ENCODE data around the gene AUTS2. TPM values are rescaled to one million over a fixed set of nuclear protein-coding genes. Genes with fewer than 3 reads are reported as not detected.

AUTS2 gene
- total RNA-seq, 2 experiments from 2014 or later = 4.0 to 4.7 TPM

- Mint-ChIP-seq H3K36me3 (no peaks in the 10 kb centered on the region), H3K4me1 (ENCODE audit: low read depth) (peaks cover 4% of the 10 kb centered on the region), H3K9me3 (peaks cover 5% of the 10 kb centered on the region), H3K27ac (no peak overlapping the region), H3K4me3 (no peak overlapping the region), H3K27me3 (no peaks in the 10 kb centered on the region)
- intact Hi-C loops (cut with micrococcal nuclease) = no loop called here
- POLR2A ChIA-PET = no interaction called here
- CTCF ChIA-PET = no interaction called here
- no peak for DNase-seq
Measured at GRCh38 chr7:70340236-70340635, 742.0 kb downstream of the AUTS2 start.

DNA sequence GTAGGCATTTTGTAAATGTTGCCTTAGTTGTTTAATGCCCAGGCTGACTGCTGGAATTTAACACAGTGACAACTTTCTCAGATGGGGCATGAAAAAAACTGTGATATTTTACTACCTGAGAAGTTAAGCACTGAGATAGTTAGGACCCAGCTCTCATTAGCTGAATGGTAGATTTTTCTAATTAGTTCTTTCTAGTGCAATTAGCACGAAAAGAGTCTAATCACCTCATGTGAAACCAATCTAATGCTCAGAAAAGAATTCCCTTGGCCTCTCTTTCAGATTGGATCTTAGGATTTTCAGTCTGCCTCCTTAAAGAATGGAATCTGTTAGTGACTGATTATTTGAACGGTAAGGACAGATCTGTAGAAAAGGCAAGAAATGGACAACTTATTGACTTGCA, 743.2 kb downstream of the AUTS2 start:
- H3K4me3 Mint-ChIP-seq = no peak overlapping the region
- H3K9me3 Mint-ChIP-seq = peaks cover 5% of the 10 kb centered on the region
- POLR2A ChIA-PET = no interaction called here
- no peak overlapping the region for H3K27ac Mint-ChIP-seq
- intact Hi-C loops (cut with micrococcal nuclease) = no loop called here
- CTCF ChIA-PET = no interaction called here
- H3K27me3 Mint-ChIP-seq = no peaks in the 10 kb centered on the region
- H3K4me1 Mint-ChIP-seq (ENCODE audit: low read depth) = no peaks in the 10 kb centered on the region
- DNase-seq = no peak
- no peaks in the 10 kb centered on the region for H3K36me3 Mint-ChIP-seq

DNA sequence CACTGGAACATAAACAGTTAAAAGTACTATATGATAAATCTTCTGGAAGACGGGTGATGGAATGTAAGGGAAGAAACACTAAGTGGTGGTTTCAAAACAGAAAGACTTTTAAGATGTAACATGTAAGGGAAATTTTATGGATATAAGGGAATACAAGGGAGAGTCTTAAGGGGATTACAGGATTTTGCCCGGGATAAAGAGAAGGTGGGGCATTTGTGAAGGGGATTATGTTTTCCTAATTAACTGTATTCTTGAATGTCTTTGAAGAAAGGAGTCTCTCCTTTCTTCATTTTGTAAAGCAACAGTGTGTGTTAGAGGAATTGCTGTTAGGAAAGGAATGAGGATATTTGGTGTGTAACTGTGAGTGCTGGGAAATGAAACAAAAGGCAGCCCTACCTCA, 745.2 kb downstream of the AUTS2 start:
- Mint-ChIP-seq H3K36me3 (no peaks in the 10 kb centered on the region), H3K27ac (no peak overlapping the region), H3K4me1 (ENCODE audit: low read depth) (peaks cover 9% of the 10 kb centered on the region), H3K27me3 (no peaks in the 10 kb centered on the region), H3K4me3 (no peak overlapping the region), H3K9me3 (peaks cover 3% of the 10 kb centered on the region)
- ChIA-PET POLR2A (interaction anchor here (0.6 kb wide), 1 partner anchor 47 kb away, joined by 3 read pairs; no protein-coding TSS in a partner anchor), CTCF (no interaction called here)
- intact Hi-C loops (cut with micrococcal nuclease) = no loop called here
- no peak for DNase-seq

DNA sequence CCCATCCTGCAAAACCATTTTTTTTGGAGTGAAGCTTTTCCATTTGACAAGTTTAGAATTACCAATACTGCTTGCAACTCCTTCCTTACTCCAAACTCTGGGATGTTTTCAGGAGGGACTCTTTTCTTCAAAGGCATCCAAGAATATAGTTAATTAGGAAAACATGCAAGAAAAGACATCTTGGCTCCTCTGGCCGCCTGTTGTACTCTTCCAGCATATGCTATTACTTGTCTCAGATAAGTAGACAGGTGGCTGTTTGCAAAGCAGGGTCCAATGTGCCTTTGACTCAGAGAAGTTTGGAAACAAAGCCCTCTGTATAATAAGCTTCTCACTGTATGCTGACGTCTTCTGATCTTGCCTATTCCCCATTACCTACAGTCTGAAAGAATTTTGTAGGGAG, 746.5 kb downstream of the AUTS2 start:
- H3K4me3 Mint-ChIP-seq = no peak overlapping the region
- H3K27ac Mint-ChIP-seq = no peak overlapping the region
- peaks cover 2% of the 10 kb centered on the region for H3K9me3 Mint-ChIP-seq
- ChIA-PET CTCF (no interaction called here), POLR2A (no interaction called here)
- no peaks in the 10 kb centered on the region for H3K36me3 Mint-ChIP-seq
- intact Hi-C loops (cut with micrococcal nuclease) = no loop called here
- DNase-seq = no peak
- peaks cover 9% of the 10 kb centered on the region for H3K4me1 Mint-ChIP-seq (ENCODE audit: low read depth)
- H3K27me3 Mint-ChIP-seq = no peaks in the 10 kb centered on the region

GRCh38 chr7:70346844-70347462, 748.7 kb downstream of the AUTS2 start:
- DNase-seq = peak; percentile 9
- no peak overlapping the region for H3K27ac Mint-ChIP-seq
- CTCF ChIA-PET = no interaction called here
- H3K4me3 Mint-ChIP-seq = no peak overlapping the region
- H3K27me3 Mint-ChIP-seq = no peaks in the 10 kb centered on the region
- intact Hi-C loops (cut with micrococcal nuclease) = no loop called here
- H3K9me3 Mint-ChIP-seq = peaks cover 3% of the 10 kb centered on the region
- peaks cover 9% of the 10 kb centered on the region for H3K4me1 Mint-ChIP-seq (ENCODE audit: low read depth)
- H3K36me3 Mint-ChIP-seq = no peaks in the 10 kb centered on the region
- POLR2A ChIA-PET = no interaction called here

GRCh38 chr7:70347463-70348254, 749.4 kb downstream of the AUTS2 start:
- no peak for DNase-seq
- CTCF ChIA-PET = interaction anchor here (1.0 kb wide), 1 partner anchor 13 kb away, joined by 3 read pairs; no protein-coding TSS in a partner anchor
- POLR2A ChIA-PET = no interaction called here
- Mint-ChIP-seq H3K36me3 (no peaks in the 10 kb centered on the region), H3K4me1 (ENCODE audit: low read depth) (peaks cover 9% of the 10 kb centered on the region), H3K4me3 (no peak overlapping the region), H3K27me3 (no peaks in the 10 kb centered on the region), H3K27ac (no peak overlapping the region), H3K9me3 (peaks cover 3% of the 10 kb centered on the region)
- intact Hi-C loops (cut with micrococcal nuclease) = no loop called here

GRCh38 chr7:70349031-70349430, 750.8 kb downstream of the AUTS2 start:
- H3K4me1 Mint-ChIP-seq (ENCODE audit: low read depth) = peaks cover 10% of the 10 kb centered on the region
- no peak overlapping the region for H3K4me3 Mint-ChIP-seq
- intact Hi-C loops (cut with micrococcal nuclease) = no loop called here
- H3K27ac Mint-ChIP-seq = no peak overlapping the region
- POLR2A ChIA-PET = no interaction called here
- no peak for DNase-seq
- no peaks in the 10 kb centered on the region for H3K36me3 Mint-ChIP-seq
- H3K9me3 Mint-ChIP-seq = peaks cover 3% of the 10 kb centered on the region
- H3K27me3 Mint-ChIP-seq = no peaks in the 10 kb centered on the region
- CTCF ChIA-PET = interaction anchor here (1.0 kb wide), 1 partner anchor 14 kb away, joined by 3 read pairs; no protein-coding TSS in a partner anchor

- POLR2A ChIA-PET = no interaction called here
- peaks cover 11% of the 10 kb centered on the region for H3K4me1 Mint-ChIP-seq (ENCODE audit: low read depth)
- no peak for DNase-seq
- H3K36me3 Mint-ChIP-seq = no peaks in the 10 kb centered on the region
- CTCF ChIA-PET = no interaction called here
- peaks cover 3% of the 10 kb centered on the region for H3K9me3 Mint-ChIP-seq
- no peak overlapping the region for H3K4me3 Mint-ChIP-seq
- H3K27me3 Mint-ChIP-seq = no peaks in the 10 kb centered on the region
- no peak overlapping the region for H3K27ac Mint-ChIP-seq
- intact Hi-C loops (cut with micrococcal nuclease) = no loop called here
Measured at GRCh38 chr7:70349819-70350218, 751.5 kb downstream of the AUTS2 start.

DNA sequence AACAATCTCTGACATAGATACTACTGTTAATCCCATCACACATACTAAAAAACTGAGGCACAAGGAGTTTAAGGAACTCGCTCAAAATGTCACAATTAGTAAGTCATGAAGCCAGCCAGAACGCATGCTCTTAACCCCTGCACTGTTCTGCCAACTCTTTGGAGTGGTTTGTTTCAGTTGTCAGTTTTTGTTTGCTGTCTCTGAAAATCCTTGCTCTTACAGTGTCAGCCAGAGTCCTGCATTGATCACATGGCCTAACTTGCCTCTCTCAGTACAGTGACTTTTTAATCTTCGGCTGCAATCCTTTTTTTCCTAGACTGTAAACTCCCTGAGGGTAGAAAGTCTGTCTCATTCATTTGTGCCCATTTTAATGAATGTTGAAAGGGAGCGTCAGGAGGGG, 753.8 kb downstream of the AUTS2 start:
- CTCF ChIA-PET = no interaction called here
- peaks cover 10% of the 10 kb centered on the region for H3K4me1 Mint-ChIP-seq (ENCODE audit: low read depth)
- H3K36me3 Mint-ChIP-seq = no peaks in the 10 kb centered on the region

DNA sequence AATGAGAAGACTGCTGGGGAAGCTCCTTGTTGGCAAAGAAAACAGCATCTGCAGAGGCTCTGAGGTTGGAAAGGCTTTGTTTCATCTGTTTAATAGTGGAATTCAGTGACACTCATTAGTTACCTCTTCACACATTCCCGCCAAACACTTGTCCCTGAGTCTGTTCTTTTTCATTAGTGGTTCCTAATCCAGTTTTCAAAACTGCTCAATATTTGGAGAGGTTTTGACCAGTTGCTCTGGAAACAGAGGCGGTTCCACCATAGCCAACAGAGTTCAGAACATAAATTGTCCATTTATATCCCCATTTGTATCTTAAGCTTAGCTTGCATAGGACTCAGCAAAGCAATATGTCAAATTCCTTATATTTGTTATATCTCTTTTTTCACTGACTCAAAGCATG, 754.6 kb downstream of the AUTS2 start:
- no peak overlapping the region for H3K27ac Mint-ChIP-seq
- no peaks in the 10 kb centered on the region for H3K36me3 Mint-ChIP-seq
- intact Hi-C loops (cut with micrococcal nuclease) = no loop called here
- ChIA-PET POLR2A (no interaction called here), CTCF (no interaction called here)
- no peak overlapping the region for H3K4me3 Mint-ChIP-seq
- H3K27me3 Mint-ChIP-seq = no peaks in the 10 kb centered on the region
- H3K4me1 Mint-ChIP-seq (ENCODE audit: low read depth) = peaks cover 5% of the 10 kb centered on the region
- peaks cover 3% of the 10 kb centered on the region for H3K9me3 Mint-ChIP-seq
- no peak for DNase-seq

More for the DNA sequence above, 753.8 kb downstream of the AUTS2 start:
- POLR2A ChIA-PET = no interaction called here
- no peak overlapping the region for H3K4me3 Mint-ChIP-seq
- H3K27me3 Mint-ChIP-seq = no peaks in the 10 kb centered on the region
- peaks cover 3% of the 10 kb centered on the region for H3K9me3 Mint-ChIP-seq
- no peak overlapping the region for H3K27ac Mint-ChIP-seq
- no peak for DNase-seq
- intact Hi-C loops (cut with micrococcal nuclease) = no loop called here

DNA sequence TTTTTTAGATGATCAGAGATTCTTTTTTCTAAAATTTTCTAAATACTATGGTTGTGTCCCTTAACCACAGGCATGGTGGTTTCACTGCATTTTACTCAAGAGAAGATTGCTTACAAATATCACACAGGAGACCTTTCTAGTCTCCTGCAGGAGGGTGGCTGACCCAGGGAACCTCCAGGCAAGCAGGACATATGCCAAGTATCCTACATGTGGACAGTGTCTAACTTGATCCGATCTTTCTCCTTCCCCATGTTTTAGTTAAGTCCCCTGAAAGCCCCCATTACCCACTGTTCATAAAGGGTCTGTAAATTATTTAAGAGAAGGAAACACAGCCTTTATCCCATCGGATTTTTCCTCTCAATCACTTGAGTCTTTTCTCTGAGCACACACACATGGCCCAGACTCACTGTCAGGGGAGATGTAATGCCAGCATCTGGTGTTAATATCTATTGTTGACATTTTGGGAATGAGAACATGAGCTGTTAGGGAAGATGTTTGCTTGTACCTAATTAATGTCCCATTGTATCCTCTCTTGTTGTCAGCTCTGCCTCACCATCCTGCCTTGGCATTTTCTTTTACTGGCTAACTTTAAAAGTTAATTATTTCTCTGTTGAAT, 755.2 kb downstream of the AUTS2 start:
- intact Hi-C loops (cut with micrococcal nuclease) = no loop called here
- no peak overlapping the region for H3K4me3 Mint-ChIP-seq
- H3K36me3 Mint-ChIP-seq = no peaks in the 10 kb centered on the region
- peaks cover 3% of the 10 kb centered on the region for H3K9me3 Mint-ChIP-seq
- H3K27me3 Mint-ChIP-seq = no peaks in the 10 kb centered on the region
- ChIA-PET CTCF (no interaction called here), POLR2A (no interaction called here)
- peaks cover 5% of the 10 kb centered on the region for H3K4me1 Mint-ChIP-seq (ENCODE audit: low read depth)
- H3K27ac Mint-ChIP-seq = no peak overlapping the region
- DNase-seq = no peak

- ChIA-PET CTCF (no interaction called here), POLR2A (no interaction called here)
- intact Hi-C loops (cut with micrococcal nuclease) = no loop called here
- DNase-seq = no peak
- H3K9me3 Mint-ChIP-seq = peaks cover 3% of the 10 kb centered on the region
- no peaks in the 10 kb centered on the region for H3K27me3 Mint-ChIP-seq
- H3K36me3 Mint-ChIP-seq = no peaks in the 10 kb centered on the region
- peaks cover 5% of the 10 kb centered on the region for H3K4me1 Mint-ChIP-seq (ENCODE audit: low read depth)
- no peak overlapping the region for H3K4me3 Mint-ChIP-seq
- no peak overlapping the region for H3K27ac Mint-ChIP-seq
Measured at GRCh38 chr7:70353946-70354335, 755.7 kb downstream of the AUTS2 start.
